CD1c-positive myeloid dendritic cell (primary cell): Measurements from ENCODE around the gene TMEM253.

Experiments
- DNase-seq: peaks from one replicate; pipeline ENCODE4 v3.0.0-alpha.2; 2016; ENCODE audit errors: extremely low spot score

Gene TMEM253

GRCh38 chr14:21103710-21104447, 3.0 kb downstream of the TMEM253 start:
- DNase-seq, result peak; percentile 98

- peak; percentile 76 for DNase-seq
Observed at GRCh38 chr14:21104448-21105060, 3.7 kb downstream of the TMEM253 start.

- no peak for DNase-seq
Observed at GRCh38 chr14:21105095-21105494, 4.2 kb downstream of the TMEM253 start.

GRCh38 chr14:21106176-21106497, 5.3 kb downstream of the TMEM253 start:
- no peak for DNase-seq

- DNase-seq, result peak; percentile 83
Observed at GRCh38 chr14:21106498-21107282, 5.8 kb downstream of the TMEM253 start.

GRCh38 chr14:21107283-21107800, 6.5 kb downstream of the TMEM253 start:
- DNase-seq, result no peak

- no peak for DNase-seq
Observed at GRCh38 chr14:21108791-21109190, 7.9 kb downstream of the TMEM253 start.

GRCh38 chr14:21109377-21110138, 8.7 kb downstream of the TMEM253 start:
- DNase-seq, result no peak

- no peak for DNase-seq
Observed at GRCh38 chr14:21112255-21112654, 11.4 kb downstream of the TMEM253 start.

GRCh38 chr14:21113369-21113768, 12.5 kb downstream of the TMEM253 start:
- no peak for DNase-seq

GRCh38 chr14:21118933-21119332, 18.1 kb downstream of the TMEM253 start:
- no peak for DNase-seq

GRCh38 chr14:21120686-21121085, 19.8 kb downstream of the TMEM253 start:
- DNase-seq, result no peak

- DNase-seq, result no peak
Observed at GRCh38 chr14:21121122-21121521, 20.3 kb downstream of the TMEM253 start.

- DNase-seq, result no peak
Observed at GRCh38 chr14:21123429-21123828, 22.6 kb downstream of the TMEM253 start.

- DNase-seq, result no peak
Observed at GRCh38 chr14:21133901-21134300, 33.0 kb downstream of the TMEM253 start.

- peak; percentile 36 for DNase-seq
Observed at GRCh38 chr14:21136024-21136423, 35.2 kb downstream of the TMEM253 start.

GRCh38 chr14:21142357-21142756, 41.5 kb downstream of the TMEM253 start:
- no peak for DNase-seq

GRCh38 chr14:21145437-21145836, 44.6 kb downstream of the TMEM253 start:
- DNase-seq, result no peak

- no peak for DNase-seq
Observed at GRCh38 chr14:21149641-21150367, 48.9 kb downstream of the TMEM253 start.
